ENCODE results near the gene ITIH5.

Gene ITIH5

DNA sequence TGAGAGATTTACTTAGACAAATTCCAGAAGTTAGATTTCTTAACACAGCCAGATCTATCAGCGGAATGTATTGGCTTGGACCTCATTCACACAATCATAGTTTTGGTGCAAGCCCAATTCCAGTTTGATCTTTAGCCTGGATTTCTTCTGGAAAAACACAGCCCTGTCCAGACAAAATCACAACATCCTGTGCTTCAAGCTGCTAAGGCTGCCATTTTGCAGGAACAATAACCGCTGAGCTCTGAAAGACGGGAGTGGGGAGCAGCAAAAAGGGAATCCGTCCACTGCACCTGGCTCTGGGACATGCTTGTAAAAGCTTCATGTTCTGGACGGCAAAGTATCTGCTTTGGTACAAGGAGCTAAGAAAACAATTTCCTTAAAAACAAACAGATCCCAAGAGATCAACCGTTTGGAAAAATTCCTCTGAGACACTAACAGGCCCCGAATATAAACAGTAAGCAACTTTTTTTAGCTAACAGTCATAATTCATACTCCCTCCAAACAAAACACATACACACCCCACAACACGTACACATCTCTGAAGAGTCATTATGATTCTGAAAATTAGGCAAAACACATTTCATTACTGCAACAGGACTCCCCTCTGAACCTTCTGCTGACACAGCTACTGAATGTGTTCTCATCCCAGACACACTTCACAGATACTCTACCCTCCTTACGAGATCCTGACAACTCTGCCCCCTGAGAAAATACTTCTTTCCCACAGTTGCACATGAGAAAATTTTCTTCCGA is 32.4 kb downstream of the ITIH5 start:
- DNase-seq (ENCODE audit: low read depth, low spot score): no peak

DNA sequence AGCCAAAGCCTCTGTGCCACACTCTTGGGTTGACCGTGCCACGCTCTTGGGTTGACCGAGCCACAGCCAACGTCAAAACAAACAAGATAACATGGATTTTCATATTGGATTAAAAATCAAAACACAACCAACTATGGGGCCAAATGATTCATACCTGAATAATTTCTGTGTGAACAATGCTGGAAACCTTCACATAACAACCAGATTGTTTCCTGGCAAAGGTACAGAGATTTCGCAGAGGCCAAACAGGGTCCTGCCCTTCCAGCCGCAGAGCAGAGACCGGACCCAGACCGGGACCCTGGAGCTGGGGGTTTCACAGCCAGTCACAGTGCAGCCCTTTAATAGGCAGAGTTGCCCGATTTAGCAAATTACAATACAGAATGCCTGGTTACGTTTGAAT is 40.5 kb downstream of the ITIH5 start:
- no peak for DNase-seq (ENCODE audit: low read depth, low spot score)

DNA sequence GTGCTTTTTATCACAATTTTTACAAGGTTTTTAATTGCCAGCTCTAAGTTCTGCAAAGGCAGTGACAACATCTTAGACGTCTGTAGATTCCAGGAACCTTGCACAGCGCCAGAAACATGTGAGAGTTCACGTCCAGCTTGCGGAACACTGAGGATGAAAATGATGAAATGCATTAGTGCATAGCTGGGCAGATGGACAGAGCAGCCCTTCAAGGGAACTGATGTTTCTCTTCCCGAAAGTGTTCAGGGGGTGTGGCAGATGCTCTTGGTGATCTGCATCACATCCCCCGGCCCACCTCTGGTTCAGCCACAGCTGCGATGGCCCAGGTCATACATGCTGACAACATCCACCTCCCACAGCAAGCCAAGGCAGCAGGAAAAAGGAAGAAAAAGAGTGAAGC is 40.9 kb downstream of the ITIH5 start:
- DNase-seq (ENCODE audit: low read depth, low spot score): no peak

DNA sequence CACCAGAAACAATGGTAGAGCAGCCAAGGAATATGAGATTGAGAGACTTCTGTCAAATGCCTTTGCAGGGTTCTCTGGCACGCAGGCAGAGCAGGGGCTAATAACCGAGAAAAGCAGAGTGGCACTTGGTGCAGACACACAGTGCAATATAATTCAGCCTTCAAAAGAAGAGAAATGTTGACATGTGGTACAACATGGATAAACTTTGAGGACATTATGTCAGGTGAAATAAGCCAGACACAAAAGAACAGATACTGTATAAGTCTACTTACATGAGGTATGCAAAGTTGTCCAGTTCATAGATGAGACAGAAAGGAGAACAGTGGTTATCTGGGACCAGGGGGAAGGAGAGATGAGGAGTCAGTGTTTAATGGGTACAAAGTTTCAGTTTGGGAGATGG is 41.8 kb downstream of the ITIH5 start:
- DNase-seq (ENCODE audit: low read depth, low spot score): no peak

DNA sequence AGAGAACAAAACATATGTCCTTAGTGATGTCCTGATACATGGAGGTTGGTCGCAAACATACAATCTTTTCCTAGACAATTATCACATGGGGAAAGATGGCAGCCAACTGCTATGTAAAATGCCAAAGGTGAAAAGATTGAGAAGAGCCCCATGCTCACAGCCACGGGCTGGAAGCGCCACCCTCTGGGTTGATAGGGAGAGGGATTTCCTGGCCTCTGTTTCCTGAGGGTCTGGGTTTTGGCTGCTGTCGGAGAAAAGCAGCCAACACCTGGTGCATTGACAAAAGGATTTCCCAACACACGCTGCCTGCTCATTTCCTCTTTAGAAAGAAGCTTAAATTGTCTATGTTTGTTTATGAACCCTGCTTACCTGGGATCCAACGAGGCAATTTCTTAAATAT is 43.8 kb downstream of the ITIH5 start:
- no peak for DNase-seq (ENCODE audit: low read depth, low spot score)

DNA sequence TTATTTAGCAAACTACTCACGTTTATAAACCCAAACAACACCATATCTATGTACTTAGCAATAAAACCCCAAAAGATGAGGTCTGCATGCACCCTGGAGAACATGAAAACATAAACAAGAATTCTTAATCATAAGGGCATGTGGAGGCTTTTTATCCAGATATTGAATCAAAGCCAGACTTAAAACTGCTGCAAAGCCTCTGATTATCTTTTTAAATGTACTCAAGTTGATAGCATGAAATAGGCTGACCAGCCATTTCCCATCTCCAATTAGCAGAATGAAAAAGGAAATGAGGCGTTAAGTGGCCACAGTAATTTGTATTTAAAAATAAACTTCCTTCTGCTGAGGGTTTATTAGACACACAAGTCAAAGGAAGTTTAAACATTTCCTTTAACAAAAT is 48.3 kb downstream of the ITIH5 start:
- DNase-seq (ENCODE audit: low read depth, low spot score): no peak

DNA sequence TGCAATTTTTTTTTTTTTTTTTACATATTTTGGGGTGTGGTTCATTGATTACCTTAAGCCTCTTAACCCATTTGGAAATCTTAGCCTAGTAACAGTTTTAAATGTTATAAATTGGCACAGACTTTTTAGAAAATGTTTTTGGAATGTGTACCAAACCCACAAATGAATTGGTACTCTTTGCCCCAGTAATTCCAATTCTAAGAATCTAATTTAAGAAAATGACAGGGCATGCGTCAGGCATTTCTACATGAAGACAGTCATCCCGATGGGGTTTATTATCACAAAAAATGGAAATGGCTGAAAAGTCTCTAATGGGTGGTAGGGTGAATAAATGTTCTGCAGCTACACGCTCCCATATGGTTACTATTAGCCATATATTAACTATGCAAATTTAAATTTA is 54.9 kb downstream of the ITIH5 start:
- no peak for DNase-seq (ENCODE audit: low read depth, low spot score)

DNA sequence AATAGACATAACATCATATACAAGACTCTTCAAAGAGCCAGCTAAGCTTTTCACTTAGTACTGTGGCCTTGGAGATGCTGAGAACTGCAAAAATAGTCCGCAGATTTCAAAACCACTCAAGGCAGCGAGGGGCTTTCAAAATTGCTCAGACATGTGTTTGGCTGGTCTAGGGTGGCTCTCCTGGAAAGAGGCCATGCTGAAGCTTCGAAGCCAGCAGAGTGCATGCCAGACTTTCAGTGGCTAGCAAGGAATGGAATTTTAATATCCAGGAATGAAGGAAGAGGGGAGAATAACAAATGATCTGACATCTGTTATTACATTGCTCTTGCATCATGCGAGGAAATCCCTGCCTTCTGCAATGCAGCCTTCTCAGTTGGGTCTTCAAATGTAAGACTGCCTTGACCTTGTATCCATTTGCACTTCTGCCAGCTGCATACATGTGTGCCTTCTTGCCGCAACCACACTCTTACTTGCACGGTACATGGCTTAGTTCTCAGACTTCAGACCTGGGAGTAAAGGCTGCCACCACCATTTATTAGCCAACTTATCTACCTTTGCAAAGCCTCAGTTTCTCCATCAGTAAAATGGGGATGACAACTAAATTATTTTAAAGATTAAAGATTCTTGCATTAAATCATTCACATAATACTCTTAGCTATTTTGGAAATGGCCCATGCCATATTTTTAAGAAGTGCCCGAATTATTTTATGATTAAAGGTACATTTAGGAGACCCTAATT is 55.9 kb downstream of the ITIH5 start:
- no peak for DNase-seq (ENCODE audit: low read depth, low spot score)

DNA sequence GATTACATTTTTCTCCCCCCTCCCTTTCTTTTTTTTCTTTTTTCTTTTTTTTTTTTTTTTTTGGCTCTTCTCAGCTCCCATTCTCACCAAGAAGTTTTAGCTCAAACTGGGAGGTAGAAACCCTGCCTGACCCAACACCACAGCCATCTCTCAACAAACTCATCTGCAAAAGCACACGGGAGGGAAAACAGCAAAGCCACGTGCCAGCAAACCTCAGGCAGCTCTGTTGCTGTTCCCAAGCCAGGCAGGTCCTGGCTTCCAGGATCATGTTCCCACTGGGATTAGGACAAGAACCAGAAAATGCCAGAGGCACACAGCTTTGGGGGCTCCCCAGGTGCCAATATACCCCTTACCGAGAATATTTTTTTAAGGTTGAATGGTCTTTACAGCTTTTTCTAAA is 56.7 kb downstream of the ITIH5 start:
- DNase-seq (ENCODE audit: low read depth, low spot score): no peak

DNA sequence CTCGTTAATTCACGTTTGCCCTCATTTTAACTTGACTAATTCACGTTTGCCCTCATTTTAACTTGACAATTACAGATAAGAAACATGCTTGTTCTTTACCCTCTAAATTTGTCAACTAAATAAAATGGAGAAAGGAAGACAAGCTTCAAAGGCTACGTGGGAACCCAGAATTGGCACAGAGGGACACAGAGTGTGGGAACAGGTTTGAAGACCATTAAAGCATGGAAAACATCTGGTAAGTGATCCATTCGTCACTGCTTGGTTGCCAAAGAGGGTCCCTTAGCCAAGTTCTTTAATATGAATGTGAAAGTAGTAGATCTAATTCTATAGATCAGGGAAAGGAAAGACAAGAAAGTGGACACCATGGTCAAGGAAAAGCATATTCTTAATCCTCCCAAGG is 57.2 kb downstream of the ITIH5 start:
- DNase-seq (ENCODE audit: low read depth, low spot score): no peak

DNA sequence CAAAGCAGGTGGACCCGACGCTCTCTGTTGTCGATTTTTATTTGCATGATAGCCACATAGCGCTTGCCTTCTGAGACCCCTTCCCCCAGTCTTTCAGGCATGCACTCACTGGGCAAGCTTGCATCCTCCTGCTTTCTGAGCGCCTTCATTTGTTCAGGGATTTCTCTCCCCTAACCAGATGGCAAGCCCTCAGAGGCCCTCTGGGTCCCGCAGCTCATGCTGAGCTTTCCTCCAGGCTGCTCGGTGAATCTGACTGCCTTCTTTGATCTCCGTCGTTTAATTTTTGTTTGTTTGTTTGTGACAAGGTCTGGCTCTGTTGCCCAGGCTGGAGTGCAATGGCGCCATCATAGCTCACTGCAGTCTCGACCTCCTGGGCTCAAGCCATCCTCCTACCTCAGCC is 58.8 kb downstream of the ITIH5 start:
- DNase-seq (ENCODE audit: low read depth, low spot score): no peak

DNA sequence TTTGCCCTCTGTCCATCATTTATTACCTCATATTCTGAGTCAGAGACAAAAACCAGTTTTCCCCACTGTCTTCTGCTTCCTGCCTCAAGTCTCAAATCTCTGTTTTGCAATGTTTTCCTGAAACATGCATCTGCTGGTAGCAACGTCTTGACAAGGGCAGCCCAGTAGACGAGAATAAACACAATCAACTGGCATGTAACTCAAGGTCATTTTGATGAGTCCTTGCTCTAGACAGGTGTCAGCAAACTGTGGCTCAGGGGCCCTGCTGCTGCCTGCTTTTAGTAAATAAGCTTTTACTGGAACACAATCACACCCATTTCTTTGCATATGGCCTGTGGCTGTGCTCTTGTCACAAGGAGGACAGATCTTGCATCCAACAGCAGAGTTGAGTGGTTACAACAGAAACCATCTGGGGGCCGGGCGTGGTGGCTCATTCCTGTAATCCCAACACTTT is 59.8 kb downstream of the ITIH5 start:
- DNase-seq (ENCODE audit: low read depth, low spot score): no peak

DNA sequence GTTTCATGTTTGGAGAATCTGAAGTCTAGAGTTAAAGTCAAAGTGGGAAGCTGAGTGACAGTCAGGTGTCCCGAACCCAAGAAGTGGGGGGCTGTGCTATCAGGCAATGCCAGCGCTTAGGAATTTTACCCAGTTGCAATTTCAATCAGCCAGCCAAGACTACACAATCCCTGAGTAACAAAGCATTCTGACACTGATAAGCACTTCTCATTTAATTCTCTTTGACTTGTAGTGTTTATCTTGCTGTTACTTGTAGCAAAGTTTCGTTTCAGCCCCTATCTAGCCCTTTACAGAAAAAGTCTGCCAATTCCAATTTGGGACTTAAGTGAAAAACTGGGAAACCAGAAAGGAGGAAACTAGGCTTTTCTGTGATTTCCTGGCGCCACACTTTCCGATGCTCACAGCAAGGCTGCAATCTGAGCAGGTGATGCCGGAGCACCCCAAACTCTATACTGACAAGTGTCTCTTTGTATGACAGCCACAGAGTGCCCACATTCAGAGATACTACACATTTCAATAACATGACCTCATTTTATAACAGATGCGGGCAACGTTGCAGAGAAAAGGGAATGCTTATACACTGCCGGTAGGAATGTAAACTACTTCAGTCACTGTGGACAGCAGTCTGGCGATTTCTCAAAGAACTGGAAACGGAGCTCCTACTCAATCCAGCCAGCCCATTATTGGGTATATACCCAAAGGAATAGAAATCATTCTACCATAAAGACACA is 61.0 kb downstream of the ITIH5 start:
- DNase-seq (ENCODE audit: low read depth, low spot score): no peak

DNA sequence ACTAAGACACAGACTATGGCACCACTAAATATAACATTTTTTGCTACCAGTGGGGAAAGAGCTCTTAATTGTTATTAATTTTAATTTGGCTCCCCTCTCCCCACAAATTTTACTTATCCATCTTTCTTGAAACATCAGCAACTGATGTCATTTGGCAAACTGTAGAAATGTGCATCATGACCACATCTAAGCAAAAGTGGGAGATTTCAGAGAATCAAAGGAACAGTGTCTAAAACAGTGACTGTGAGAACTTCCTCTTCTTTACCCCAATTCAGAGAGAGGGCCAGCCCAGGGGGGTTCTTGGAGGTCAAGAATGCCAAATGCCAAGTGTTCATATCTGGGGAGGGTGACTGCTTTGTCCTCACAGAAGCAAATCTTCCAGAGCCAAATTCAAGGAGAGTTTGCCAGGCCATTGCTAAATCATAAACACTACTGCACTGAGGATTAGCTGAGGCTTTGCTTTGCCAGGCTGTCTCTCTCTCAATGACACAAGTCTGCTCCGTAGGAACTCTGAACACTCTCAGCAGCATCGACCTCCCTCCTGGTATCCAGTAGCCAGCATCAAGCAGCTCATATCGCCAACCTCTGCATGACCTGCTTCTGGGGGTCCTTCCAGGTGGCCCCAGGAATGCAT is 65.6 kb downstream of the ITIH5 start:
- DNase-seq (ENCODE audit: low read depth, low spot score): no peak

DNA sequence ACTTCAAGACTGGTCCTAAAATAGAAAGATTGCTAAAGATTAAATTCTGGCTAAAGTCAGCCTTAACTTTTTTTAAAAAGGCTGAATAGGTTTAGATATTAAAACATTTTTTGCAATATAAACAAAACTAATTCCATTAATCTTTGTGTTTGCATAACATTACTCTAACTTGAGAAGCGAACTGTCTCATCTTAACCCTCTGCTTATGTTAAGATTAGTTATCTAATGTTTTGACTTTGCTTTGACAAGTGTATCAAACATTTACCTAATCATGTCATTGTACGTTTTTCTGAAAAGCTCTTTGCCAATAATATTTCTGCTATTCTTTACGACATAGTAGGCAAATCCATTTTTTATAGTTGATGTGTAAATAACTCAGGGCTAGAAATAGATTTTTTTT is 68.0 kb downstream of the ITIH5 start:
- no peak for DNase-seq (ENCODE audit: low read depth, low spot score)

DNA sequence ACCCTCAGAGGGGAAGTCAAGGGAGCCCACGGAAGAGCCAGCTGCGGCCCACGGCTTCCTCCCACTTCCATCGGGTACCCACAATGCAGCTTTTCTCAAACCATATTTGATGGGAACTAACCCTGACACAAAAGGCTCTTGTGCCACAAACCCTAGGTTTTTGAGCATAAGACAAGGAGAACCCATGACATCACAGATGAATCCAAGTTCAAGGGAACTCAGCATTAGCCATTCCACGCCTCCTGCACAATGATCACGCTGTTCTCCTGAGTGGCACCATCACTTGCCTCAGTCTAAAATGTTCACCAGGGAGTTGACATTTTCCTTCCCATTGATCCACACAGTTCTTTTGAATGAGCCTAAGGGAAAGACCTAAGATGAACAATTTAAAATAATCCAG is 70.4 kb downstream of the ITIH5 start:
- no peak for DNase-seq (ENCODE audit: low read depth, low spot score)

DNA sequence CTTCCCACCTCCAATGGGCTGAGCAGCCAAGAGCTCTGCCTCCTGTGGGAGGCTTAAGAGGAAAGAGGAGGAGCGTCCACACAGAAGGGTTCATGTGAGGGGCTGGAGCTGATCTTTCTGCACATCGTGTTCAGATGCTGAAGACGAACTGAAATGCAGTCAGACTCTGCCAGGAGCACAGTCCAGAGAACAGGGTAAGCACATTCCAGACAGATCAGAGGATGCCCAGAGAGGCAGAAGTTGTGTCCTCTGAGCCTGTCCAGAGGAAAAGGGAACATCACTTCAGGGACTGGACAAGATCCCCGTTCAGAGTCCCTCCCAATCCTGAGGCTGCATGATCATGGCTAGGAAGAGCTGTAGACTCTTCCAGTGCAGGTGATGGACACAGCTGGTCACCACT is 72.9 kb downstream of the ITIH5 start:
- no peak for DNase-seq (ENCODE audit: low read depth, low spot score)

DNA sequence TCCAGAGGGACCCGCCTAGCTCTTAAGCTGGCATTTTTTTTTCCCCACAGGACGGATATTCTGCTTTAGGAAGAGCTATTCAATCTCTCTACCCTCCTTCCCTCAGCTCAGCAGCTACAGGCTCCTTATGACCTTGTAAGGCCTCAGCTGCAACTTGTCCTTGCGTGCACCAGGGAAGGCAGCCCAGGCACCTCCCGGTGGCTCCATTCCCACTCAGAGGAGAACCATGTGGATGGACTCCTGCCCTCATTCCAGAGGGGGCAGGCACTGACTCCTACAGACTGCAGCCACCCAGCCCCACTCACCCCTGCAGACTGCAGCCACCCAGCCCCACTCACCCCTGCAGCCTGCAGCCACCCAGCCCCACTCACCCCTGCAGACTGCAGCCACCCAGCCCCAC is 73.7 kb downstream of the ITIH5 start:
- no peak for DNase-seq (ENCODE audit: low read depth, low spot score)

DNA sequence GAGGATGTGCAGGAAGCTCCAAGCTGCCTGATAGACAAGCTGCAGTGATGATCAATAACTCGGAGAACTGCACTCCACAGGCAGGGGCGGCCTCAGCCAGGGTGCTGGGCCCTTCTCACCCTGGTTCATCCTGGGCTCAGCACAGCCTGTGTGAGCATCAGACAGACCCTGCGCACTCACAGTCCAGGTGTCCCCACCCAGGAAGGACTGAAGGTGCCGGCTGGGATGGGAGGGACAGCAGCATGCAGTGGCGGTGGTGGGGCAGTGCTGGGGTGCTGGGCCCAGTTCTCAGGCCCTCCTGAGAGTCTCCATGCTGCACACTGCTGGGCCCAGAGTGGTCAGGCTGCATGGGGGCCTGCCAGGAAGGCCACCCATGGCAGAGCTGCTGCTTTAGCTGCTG is 74.1 kb downstream of the ITIH5 start:
- no peak for DNase-seq (ENCODE audit: low read depth, low spot score)

DNA sequence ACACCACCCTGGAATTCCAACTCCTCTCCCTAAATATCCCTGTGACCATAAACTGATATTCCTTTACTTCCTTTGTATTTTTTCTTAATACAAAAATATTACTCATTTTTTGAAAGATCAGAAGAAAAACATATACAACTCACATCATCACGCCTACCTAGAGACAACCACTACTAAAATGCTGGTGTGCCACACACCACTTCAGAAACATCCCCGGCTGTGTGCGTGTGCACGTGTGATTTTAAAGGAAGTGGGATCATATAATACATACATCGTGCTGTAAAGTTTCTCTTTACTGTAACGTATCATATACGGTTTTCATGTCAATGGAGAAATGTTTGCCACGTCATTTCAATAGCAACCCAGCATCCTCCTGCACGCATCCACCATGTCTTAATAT is 76.5 kb downstream of the ITIH5 start:
- no peak for DNase-seq (ENCODE audit: low read depth, low spot score)

DNA sequence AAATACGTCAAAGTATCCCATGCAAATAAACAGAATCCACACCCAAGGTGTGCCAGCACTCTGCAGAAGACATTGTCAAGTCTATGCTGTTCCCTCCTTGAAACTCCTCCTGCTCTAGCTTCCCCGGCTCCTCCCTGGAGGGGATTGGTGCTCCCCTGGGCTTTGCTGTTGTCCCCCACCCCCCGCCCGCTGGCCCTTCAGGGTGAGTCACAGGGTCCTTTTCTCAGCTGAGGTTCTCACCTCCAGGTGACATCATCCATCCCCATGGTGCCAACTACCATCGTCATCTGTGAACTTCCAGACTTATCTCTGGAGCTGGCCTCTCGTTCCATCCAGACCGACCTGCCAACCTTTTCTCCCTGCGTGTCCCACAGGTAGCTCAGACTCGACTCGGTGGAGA is 77.0 kb downstream of the ITIH5 start:
- no peak for DNase-seq (ENCODE audit: low read depth, low spot score)

DNA sequence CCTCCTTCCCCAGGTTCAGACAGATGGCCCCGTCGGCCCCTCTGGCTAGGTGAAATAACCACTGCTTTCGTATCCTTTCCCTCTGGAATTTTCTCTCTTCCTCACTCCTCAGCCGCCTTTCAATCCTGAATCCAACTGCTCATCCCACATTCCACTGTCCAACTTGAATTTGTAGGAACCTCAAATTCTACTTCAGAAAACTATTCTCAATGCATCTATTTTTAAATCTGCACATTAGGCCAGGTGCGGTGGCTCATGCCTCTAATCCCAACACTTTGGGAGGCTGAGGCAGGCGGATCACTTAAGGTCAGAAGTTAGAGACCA is 78.9 kb downstream of the ITIH5 start:
- DNase-seq (ENCODE audit: low read depth, low spot score): no peak

Measured in activated naive CD8-positive, alpha-beta T cell treated with anti-CD3 and anti-CD28 coated beads, Interleukin-2, amount 50 U/mL, for 16 hours (primary cell).